ENCODE measurements around the gene CDH20.
A peak's percentile ranks its signal among the peaks of the same experiment; 100 is the strongest.

Gene CDH20

GRCh38 chr18:61581578-61582201 is 248.5 kb downstream of the CDH20 start:
- peak; percentile 63 for DNase-seq

DNA sequence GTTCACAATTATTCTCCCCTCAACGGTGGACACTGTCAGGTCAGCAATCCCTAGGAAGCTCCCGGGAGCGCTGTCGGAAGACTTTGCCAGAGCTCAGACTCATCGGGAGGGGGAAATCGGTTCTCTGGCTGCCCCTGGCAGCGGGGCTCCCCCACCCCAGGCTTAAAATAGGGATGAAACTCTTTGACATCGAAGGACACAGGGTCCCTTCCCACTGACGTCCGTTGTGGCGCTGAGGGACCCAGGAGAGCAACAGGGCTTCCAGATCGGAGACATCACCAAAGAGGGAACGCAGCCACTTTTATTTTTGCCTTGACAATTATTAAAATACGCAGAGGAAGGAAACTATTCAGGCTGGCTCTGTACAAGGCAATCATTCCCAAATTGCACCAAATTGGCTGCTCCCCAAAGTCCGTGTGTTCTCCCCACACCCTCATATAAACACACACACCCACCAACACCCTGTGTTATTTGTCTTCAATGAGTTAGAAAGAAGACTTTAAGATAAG is 249.0 kb downstream of the CDH20 start:
- no peak for DNase-seq

- DNase-seq = no peak
Observed at GRCh38 chr18:61583548-61583947, 250.3 kb downstream of the CDH20 start.

- no peak for DNase-seq
Observed at GRCh38 chr18:61587865-61588264, 254.6 kb downstream of the CDH20 start.

- no peak for DNase-seq
Observed at GRCh38 chr18:61589053-61589723, 256.0 kb downstream of the CDH20 start.

DNA sequence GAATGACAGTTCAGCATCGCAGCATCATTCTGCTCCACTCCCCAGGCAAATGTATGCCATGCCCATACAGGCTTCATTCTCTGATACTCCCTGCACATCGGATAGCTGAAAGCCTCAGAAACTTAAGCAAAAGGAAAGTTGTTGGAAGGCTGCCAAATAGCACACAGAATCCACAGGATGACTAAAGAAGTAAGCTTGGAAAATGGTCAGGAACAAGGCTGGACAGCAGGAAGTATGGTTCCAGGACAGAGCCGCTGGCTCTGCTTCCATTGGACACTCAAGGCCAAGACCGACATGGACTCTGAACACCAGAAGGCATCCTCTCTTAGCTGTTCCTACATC is 256.5 kb downstream of the CDH20 start:
- DNase-seq = no peak

- DNase-seq = no peak
Observed at GRCh38 chr18:61591253-61591652, 258.0 kb downstream of the CDH20 start.

- no peak for DNase-seq
Observed at GRCh38 chr18:61595615-61596251, 262.5 kb downstream of the CDH20 start.

GRCh38 chr18:61596296-61596695 is 263.1 kb downstream of the CDH20 start:
- DNase-seq = no peak

- no peak for DNase-seq
Observed at GRCh38 chr18:61597316-61597715, 264.1 kb downstream of the CDH20 start.

- DNase-seq = no peak
Observed at GRCh38 chr18:61600422-61600821, 267.2 kb downstream of the CDH20 start.

DNA sequence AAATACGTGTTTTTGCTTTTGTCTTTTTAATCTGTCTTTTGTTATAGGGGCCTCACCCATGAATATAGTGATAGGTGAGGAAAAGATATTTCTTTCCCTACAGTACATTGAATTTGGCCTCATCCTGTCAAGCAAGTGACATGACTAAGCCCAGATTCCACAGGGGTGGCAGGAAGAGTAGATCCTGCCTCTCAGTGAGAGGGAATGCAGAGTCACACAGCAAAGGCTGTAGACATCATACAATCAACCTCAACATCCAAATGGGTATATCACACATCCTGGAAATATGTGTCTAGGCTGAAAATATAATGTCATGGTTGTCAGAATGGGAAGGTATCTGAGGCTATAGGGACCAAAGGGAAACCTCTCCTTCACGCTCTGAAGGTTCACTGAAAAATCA is 269.6 kb downstream of the CDH20 start:
- no peak for DNase-seq

Data from activated CD4-positive, alpha-beta T cell treated with anti-CD3 and anti-CD28 coated beads, Interleukin-2, amount 50 U/mL, for 1 hour (primary cell).